Natural killer cell (primary cell): ENCODE data around the gene PTPRCAP. TPM values are rescaled to one million over a fixed set of nuclear protein-coding genes. Genes with fewer than 3 reads are reported as not detected.

Experiments used
- ATAC-seq, 3 donors: fragments of 150-1000 bp in 2 of 3; fragments of 200-7000 bp in 1 of 3; cut with Tn5 transposase; 1 replicate in 1 of 3; 2 replicates in 2 of 3; pipeline ENCODE4 v1.10.0; 2021; ENCODE audit warnings: mild to moderate bottlenecking in 2 of 3, moderate library complexity in 2 of 3
- DNase-seq, 2 donors: peaks; one replicate each; pipeline versions ENCODE4 v3.0.0 to v3.0.0-alpha.2; 2013 to 2021; ENCODE audit warnings: mixed read lengths in 1 of 2
- H3K27ac ChIP-seq: one replicate; pipeline ENCODE4 v1.5.1; 2013; ENCODE audit warnings: mild to moderate bottlenecking, low read length
- H3K27me3 ChIP-seq: one replicate; pipeline ENCODE4 v1.6.1; 2013; ENCODE audit warnings: low read length; ENCODE audit not compliant: control insufficient read depth, insufficient read depth
- H3K36me3 ChIP-seq: one replicate; pipeline ENCODE4 v1.6.1; 2013; ENCODE audit warnings: low read length; ENCODE audit not compliant: control insufficient read depth, insufficient read depth
- H3K4me1 ChIP-seq: one replicate; pipeline ENCODE4 v1.6.1; 2013; ENCODE audit warnings: low read length; ENCODE audit not compliant: control insufficient read depth, insufficient read depth
- H3K4me3 ChIP-seq: one replicate; pipeline ENCODE4 v1.5.1; 2013; ENCODE audit warnings: low read length
- H3K9me3 ChIP-seq: one replicate; pipeline ENCODE4 v1.6.1; 2013; ENCODE audit warnings: low read length; ENCODE audit not compliant: control insufficient read depth, insufficient read depth
- H3K27ac Mint-ChIP-seq, 2 donors: one replicate each; pipeline ENCODE4 v1.8.0; 2022; ENCODE audit warnings: mild to moderate bottlenecking in 2 of 2, mixed read lengths in 2 of 2, moderate library complexity in 1 of 2
- H3K27me3 Mint-ChIP-seq, 2 donors: one replicate each; pipeline ENCODE4 v1.8.0; 2022; ENCODE audit warnings: low read depth in 2 of 2, mixed read lengths in 2 of 2
- H3K36me3 Mint-ChIP-seq: one replicate; pipeline ENCODE4 v1.8.0; 2022; ENCODE audit warnings: mixed read lengths
- H3K4me1 Mint-ChIP-seq, 2 donors: one replicate each; pipeline ENCODE4 v1.8.0; 2022; ENCODE audit warnings: mixed read lengths in 2 of 2
- H3K4me3 Mint-ChIP-seq: one replicate; pipeline ENCODE4 v1.8.0; 2022; ENCODE audit warnings: mild to moderate bottlenecking, moderate library complexity, mixed read lengths
- H3K9me3 Mint-ChIP-seq, 2 donors: one replicate each; pipeline ENCODE4 v1.8.0; 2022; ENCODE audit warnings: mixed read lengths in 2 of 2
- CTCF ChIP-seq: fragments of 200-600 bp; IDR thresholded peaks from one replicate; pipeline ENCODE4 v1.8.0; 2022; ENCODE audit warnings: antibody characterized with exemption
- WGBS: methylation state at CpG from one replicate; pipeline ENCODE4 v1.1.7; 2013; ENCODE audit warnings: missing lambda C conversion rate; ENCODE audit not compliant: insufficient coverage; 5-methylcytosine and 5-hydroxymethylcytosine counted together
- intact Hi-C: fragments of 100-400 bp; cut with micrococcal nuclease; formaldehyde crosslinking; loops from one replicate; pipeline ENCODE4 v1.14.2; 2022
- total RNA-seq, 4 donors: library from RNA; stranded (reverse); fragments of 120-200 nt in 1 of 4; gene quantifications; one replicate each; pipeline versions ENCODE4 v1.2.3 to v1.2.4, GENCODE V29; 2013 to 2022

The PTPRCAP gene
- total RNA-seq, 3 donors from 2014 or later (not counting 1 experiment from before 2014, with no cell fraction given) = 240 to 301 (median 269) TPM

GRCh38 chr11:67453816-67454732, 16.6 kb upstream of the PTPRCAP start:
- Mint-ChIP-seq H3K27ac (no peak overlapping the region), H3K4me1 (peaks cover 0 to 13% of the 10 kb centered on the region in 2 donors), H3K36me3 (no peaks in the 10 kb centered on the region), H3K4me3 (no peak overlapping the region), H3K9me3 (no peaks in the 10 kb centered on the region), H3K27me3 (peaks cover 0 to 11% of the 10 kb centered on the region in 2 donors)
- intact Hi-C loops = no loop called here
- Histone ChIP-seq H3K4me1 (peaks cover 27% of the 10 kb centered on the region), H3K36me3 (no peaks in the 10 kb centered on the region), H3K27me3 (no peaks in the 10 kb centered on the region), H3K9me3 (no peaks in the 10 kb centered on the region), H3K4me3 (no peak overlapping the region), H3K27ac (no peak overlapping the region)
- no peak for ATAC-seq
- no peak for DNase-seq
- TF ChIP-seq CTCF = no peak
- 84% methylated on average over 21 of the region's 21 CpGs for WGBS

- H3K4me3 ChIP-seq = no peak within 1 kb of the TSS
- no peak for DNase-seq
- no peak for ATAC-seq
- 92% methylated on average over 33 of the region's 33 CpGs for WGBS
- H3K36me3 ChIP-seq = no peaks in the 10 kb centered on the region
- no peaks in the 10 kb centered on the region for H3K27me3 ChIP-seq
- peaks cover 0 to 13% of the 10 kb centered on the region in 2 donors for H3K4me1 Mint-ChIP-seq
- no peak within 1 kb of the TSS for H3K27ac Mint-ChIP-seq
- peaks cover 0 to 11% of the 10 kb centered on the region in 2 donors for H3K27me3 Mint-ChIP-seq
- intact Hi-C loops = no loop called here
- H3K27ac ChIP-seq = no peak within 1 kb of the TSS
- no peaks in the 10 kb centered on the region for H3K9me3 ChIP-seq
- H3K4me1 ChIP-seq = peaks cover 23% of the 10 kb centered on the region
- H3K9me3 Mint-ChIP-seq = no peaks in the 10 kb centered on the region
- no peak within 1 kb of the TSS for H3K4me3 Mint-ChIP-seq
- no peak for TF ChIP-seq CTCF
- no peaks in the 10 kb centered on the region for H3K36me3 Mint-ChIP-seq
Measured at GRCh38 chr11:67452141-67452952, 14.9 kb upstream of the PTPRCAP start, which contains the start of gene GPR152. GPR152 (minus strand) TSS chr11:67452729; CDS start chr11:67452724, 5 bp downstream.

GRCh38 chr11:67451658-67451976, 14.1 kb upstream of the PTPRCAP start:
- no peak for TF ChIP-seq CTCF
- H3K4me1 ChIP-seq = peaks cover 30% of the 10 kb centered on the region
- WGBS = 85% methylated on average over 14 of the region's 14 CpGs
- Mint-ChIP-seq H3K36me3 (no peaks in the 10 kb centered on the region), H3K27me3 (peaks cover 0 to 11% of the 10 kb centered on the region in 2 donors), H3K9me3 (no peaks in the 10 kb centered on the region), H3K27ac (no peak overlapping the region), H3K4me1 (peaks cover 0 to 13% of the 10 kb centered on the region in 2 donors), H3K4me3 (no peak overlapping the region)
- intact Hi-C loops = no loop called here
- H3K27ac ChIP-seq = no peak overlapping the region
- H3K36me3 ChIP-seq = no peaks in the 10 kb centered on the region
- DNase-seq (no peak), ATAC-seq (no peak)
- H3K9me3 ChIP-seq = no peaks in the 10 kb centered on the region
- H3K27me3 ChIP-seq = no peaks in the 10 kb centered on the region
- no peak overlapping the region for H3K4me3 ChIP-seq
